ENCODE data around the gene SMYD3. TPM values are rescaled to one million over a fixed set of nuclear protein-coding genes. Genes with fewer than 3 reads are reported as not detected.

The SMYD3 gene
- total RNA-seq, 1 donor from 2014 or later, result 23.5 TPM

- H3K9me3 ChIP-seq (ENCODE audit: control insufficient read depth in 3 of 3, low read length in 3 of 3), result no peaks in the 10 kb centered on the region
- H3K27me3 ChIP-seq (ENCODE audit: control insufficient read depth in 3 of 3, insufficient read depth in 3 of 3, low read length in 3 of 3), result no peaks in the 10 kb centered on the region
Observed at GRCh38 chr1:246450611-246451251, 56.3 kb downstream of the SMYD3 start.

GRCh38 chr1:246448373-246448772, 58.7 kb downstream of the SMYD3 start:
- Histone ChIP-seq H3K9me3 (ENCODE audit: control insufficient read depth in 3 of 3, low read length in 3 of 3) (no peaks in the 10 kb centered on the region), H3K4me3 (ENCODE audit: low read length in 3 of 3) (no peak overlapping the region), H3K4me1 (ENCODE audit: control insufficient read depth in 3 of 3, insufficient read depth in 3 of 3, low read length in 3 of 3) (peaks cover 0 to 4% (median 3%) of the 10 kb centered on the region in 3 donors)

More at GRCh38 chr1:246450611-246451251, 56.3 kb downstream of the SMYD3 start:
- Histone ChIP-seq H3K4me3 (ENCODE audit: low read length in 3 of 3) (peak overlapping the region in 1 of 3 donors; percentile 30), H3K4me1 (ENCODE audit: control insufficient read depth in 3 of 3, insufficient read depth in 3 of 3, low read length in 3 of 3) (peaks cover 7 to 14% (median 13%) of the 10 kb centered on the region in 3 donors), H3K36me3 (ENCODE audit: control insufficient read depth in 3 of 3, insufficient read depth in 3 of 3, low read length in 3 of 3) (no peaks in the 10 kb centered on the region), H3K27ac (ENCODE audit: low read depth, low read length) (no peak overlapping the region), H3K9ac (ENCODE audit: low read depth in 1 of 3, low read length in 3 of 3) (peak overlapping the region in 2 of 3 donors; percentile 27 to 42)

GRCh38 chr1:246447501-246447900, 59.6 kb downstream of the SMYD3 start:
- Histone ChIP-seq H3K4me3 (ENCODE audit: low read length in 3 of 3) (no peak overlapping the region), H3K9ac (ENCODE audit: low read depth in 1 of 3, low read length in 3 of 3) (no peak overlapping the region), H3K4me1 (ENCODE audit: control insufficient read depth in 3 of 3, insufficient read depth in 3 of 3, low read length in 3 of 3) (peaks cover 0 to 4% (median 3%) of the 10 kb centered on the region in 3 donors), H3K36me3 (ENCODE audit: control insufficient read depth in 3 of 3, insufficient read depth in 3 of 3, low read length in 3 of 3) (no peaks in the 10 kb centered on the region), H3K9me3 (ENCODE audit: control insufficient read depth in 3 of 3, low read length in 3 of 3) (no peaks in the 10 kb centered on the region), H3K27ac (ENCODE audit: low read depth, low read length) (no peak overlapping the region), H3K27me3 (ENCODE audit: control insufficient read depth in 3 of 3, insufficient read depth in 3 of 3, low read length in 3 of 3) (no peaks in the 10 kb centered on the region)

More at GRCh38 chr1:246448373-246448772, 58.7 kb downstream of the SMYD3 start:
- no peak overlapping the region for H3K9ac ChIP-seq (ENCODE audit: low read depth in 1 of 3, low read length in 3 of 3)
- no peak overlapping the region for H3K27ac ChIP-seq (ENCODE audit: low read depth, low read length)
- no peaks in the 10 kb centered on the region for H3K27me3 ChIP-seq (ENCODE audit: control insufficient read depth in 3 of 3, insufficient read depth in 3 of 3, low read length in 3 of 3)
- H3K36me3 ChIP-seq (ENCODE audit: control insufficient read depth in 3 of 3, insufficient read depth in 3 of 3, low read length in 3 of 3), result no peaks in the 10 kb centered on the region

- Histone ChIP-seq H3K27me3 (ENCODE audit: control insufficient read depth in 3 of 3, insufficient read depth in 3 of 3, low read length in 3 of 3) (no peaks in the 10 kb centered on the region), H3K4me3 (ENCODE audit: low read length in 3 of 3) (no peak overlapping the region), H3K9me3 (ENCODE audit: control insufficient read depth in 3 of 3, low read length in 3 of 3) (no peaks in the 10 kb centered on the region), H3K36me3 (ENCODE audit: control insufficient read depth in 3 of 3, insufficient read depth in 3 of 3, low read length in 3 of 3) (no peaks in the 10 kb centered on the region), H3K9ac (ENCODE audit: low read depth in 1 of 3, low read length in 3 of 3) (no peak overlapping the region), H3K27ac (ENCODE audit: low read depth, low read length) (no peak overlapping the region), H3K4me1 (ENCODE audit: control insufficient read depth in 3 of 3, insufficient read depth in 3 of 3, low read length in 3 of 3) (peaks cover 0 to 3% (median 0%) of the 10 kb centered on the region in 3 donors)
Observed at GRCh38 chr1:246445503-246445902, 61.6 kb downstream of the SMYD3 start.

GRCh38 chr1:246444617-246445016, 62.5 kb downstream of the SMYD3 start:
- Histone ChIP-seq H3K9ac (ENCODE audit: low read depth in 1 of 3, low read length in 3 of 3) (no peak overlapping the region), H3K4me3 (ENCODE audit: low read length in 3 of 3) (no peak overlapping the region), H3K27me3 (ENCODE audit: control insufficient read depth in 3 of 3, insufficient read depth in 3 of 3, low read length in 3 of 3) (no peaks in the 10 kb centered on the region), H3K36me3 (ENCODE audit: control insufficient read depth in 3 of 3, insufficient read depth in 3 of 3, low read length in 3 of 3) (no peaks in the 10 kb centered on the region), H3K9me3 (ENCODE audit: control insufficient read depth in 3 of 3, low read length in 3 of 3) (no peaks in the 10 kb centered on the region), H3K4me1 (ENCODE audit: control insufficient read depth in 3 of 3, insufficient read depth in 3 of 3, low read length in 3 of 3) (no peaks in the 10 kb centered on the region), H3K27ac (ENCODE audit: low read depth, low read length) (no peak overlapping the region)

- no peaks in the 10 kb centered on the region for H3K4me1 ChIP-seq (ENCODE audit: control insufficient read depth in 3 of 3, insufficient read depth in 3 of 3, low read length in 3 of 3)
- no peaks in the 10 kb centered on the region for H3K27me3 ChIP-seq (ENCODE audit: control insufficient read depth in 3 of 3, insufficient read depth in 3 of 3, low read length in 3 of 3)
- no peak overlapping the region for H3K4me3 ChIP-seq (ENCODE audit: low read length in 3 of 3)
- H3K9ac ChIP-seq (ENCODE audit: low read depth in 1 of 3, low read length in 3 of 3), result no peak overlapping the region
- H3K9me3 ChIP-seq (ENCODE audit: control insufficient read depth in 3 of 3, low read length in 3 of 3), result no peaks in the 10 kb centered on the region
- H3K27ac ChIP-seq (ENCODE audit: low read depth, low read length), result no peak overlapping the region
- no peaks in the 10 kb centered on the region for H3K36me3 ChIP-seq (ENCODE audit: control insufficient read depth in 3 of 3, insufficient read depth in 3 of 3, low read length in 3 of 3)
Observed at GRCh38 chr1:246437961-246438360, 69.1 kb downstream of the SMYD3 start.

GRCh38 chr1:246435421-246436041, 71.5 kb downstream of the SMYD3 start:
- Histone ChIP-seq H3K9me3 (ENCODE audit: control insufficient read depth in 3 of 3, low read length in 3 of 3) (no peaks in the 10 kb centered on the region), H3K9ac (ENCODE audit: low read depth in 1 of 3, low read length in 3 of 3) (no peak overlapping the region), H3K27ac (ENCODE audit: low read depth, low read length) (no peak overlapping the region), H3K4me1 (ENCODE audit: control insufficient read depth in 3 of 3, insufficient read depth in 3 of 3, low read length in 3 of 3) (no peaks in the 10 kb centered on the region), H3K36me3 (ENCODE audit: control insufficient read depth in 3 of 3, insufficient read depth in 3 of 3, low read length in 3 of 3) (no peaks in the 10 kb centered on the region), H3K4me3 (ENCODE audit: low read length in 3 of 3) (no peak overlapping the region), H3K27me3 (ENCODE audit: control insufficient read depth in 3 of 3, insufficient read depth in 3 of 3, low read length in 3 of 3) (no peaks in the 10 kb centered on the region)

GRCh38 chr1:246434335-246434734, 72.7 kb downstream of the SMYD3 start:
- H3K4me1 ChIP-seq (ENCODE audit: control insufficient read depth in 3 of 3, insufficient read depth in 3 of 3, low read length in 3 of 3), result no peaks in the 10 kb centered on the region
- no peak overlapping the region for H3K27ac ChIP-seq (ENCODE audit: low read depth, low read length)
- no peaks in the 10 kb centered on the region for H3K9me3 ChIP-seq (ENCODE audit: control insufficient read depth in 3 of 3, low read length in 3 of 3)
- H3K4me3 ChIP-seq (ENCODE audit: low read length in 3 of 3), result no peak overlapping the region
- no peaks in the 10 kb centered on the region for H3K27me3 ChIP-seq (ENCODE audit: control insufficient read depth in 3 of 3, insufficient read depth in 3 of 3, low read length in 3 of 3)
- H3K9ac ChIP-seq (ENCODE audit: low read depth in 1 of 3, low read length in 3 of 3), result no peak overlapping the region
- no peaks in the 10 kb centered on the region for H3K36me3 ChIP-seq (ENCODE audit: control insufficient read depth in 3 of 3, insufficient read depth in 3 of 3, low read length in 3 of 3)

- no peaks in the 10 kb centered on the region for H3K9me3 ChIP-seq (ENCODE audit: control insufficient read depth in 3 of 3, low read length in 3 of 3)
- H3K9ac ChIP-seq (ENCODE audit: low read depth in 1 of 3, low read length in 3 of 3), result no peak overlapping the region
- H3K27me3 ChIP-seq (ENCODE audit: control insufficient read depth in 3 of 3, insufficient read depth in 3 of 3, low read length in 3 of 3), result no peaks in the 10 kb centered on the region
- no peak overlapping the region for H3K27ac ChIP-seq (ENCODE audit: low read depth, low read length)
- no peaks in the 10 kb centered on the region for H3K36me3 ChIP-seq (ENCODE audit: control insufficient read depth in 3 of 3, insufficient read depth in 3 of 3, low read length in 3 of 3)
- H3K4me1 ChIP-seq (ENCODE audit: control insufficient read depth in 3 of 3, insufficient read depth in 3 of 3, low read length in 3 of 3), result no peaks in the 10 kb centered on the region
- no peak overlapping the region for H3K4me3 ChIP-seq (ENCODE audit: low read length in 3 of 3)
Observed at GRCh38 chr1:246428542-246429308, 78.4 kb downstream of the SMYD3 start.

- H3K9ac ChIP-seq (ENCODE audit: low read depth in 1 of 3, low read length in 3 of 3), result no peak overlapping the region
- no peaks in the 10 kb centered on the region for H3K27me3 ChIP-seq (ENCODE audit: control insufficient read depth in 3 of 3, insufficient read depth in 3 of 3, low read length in 3 of 3)
- no peak overlapping the region for H3K4me3 ChIP-seq (ENCODE audit: low read length in 3 of 3)
- no peaks in the 10 kb centered on the region for H3K4me1 ChIP-seq (ENCODE audit: control insufficient read depth in 3 of 3, insufficient read depth in 3 of 3, low read length in 3 of 3)
- no peaks in the 10 kb centered on the region for H3K36me3 ChIP-seq (ENCODE audit: control insufficient read depth in 3 of 3, insufficient read depth in 3 of 3, low read length in 3 of 3)
- H3K9me3 ChIP-seq (ENCODE audit: control insufficient read depth in 3 of 3, low read length in 3 of 3), result no peaks in the 10 kb centered on the region
- H3K27ac ChIP-seq (ENCODE audit: low read depth, low read length), result no peak overlapping the region
Observed at GRCh38 chr1:246427611-246428010, 79.5 kb downstream of the SMYD3 start.

Measured in skeletal muscle tissue (tissue), 4 donors.